Astrocyte (in vitro differentiated cells and primary cell): ENCODE data around the gene NUBPL. TPM values are rescaled to one million over a fixed set of nuclear protein-coding genes. Genes with fewer than 3 reads are reported as not detected.

Experiments used
- DNase-seq: peaks from one replicate; pipeline ENCODE4 v3.0.0-alpha.2; 2010; ENCODE audit warnings: low read depth
- FAIRE-seq: peaks from 2 replicates; lab custom pipeline; 2011; peaks lifted over from hg19 to GRCh38; lab: Jason Lieb, UNC
- H2AFZ ChIP-seq: 2 replicates; pipeline ENCODE4 v1.6.0; 2012; ENCODE audit warnings: low read depth, low read length, inconsistent platforms
- H3K27ac ChIP-seq: 2 replicates; pipeline ENCODE4 v1.5.1; 2011; ENCODE audit warnings: low read depth, low read length, inconsistent platforms
- H3K27me3 ChIP-seq: 2 replicates; pipeline ENCODE4 v1.6.0; 2011; ENCODE audit warnings: low read length, inconsistent platforms; ENCODE audit not compliant: insufficient read depth
- H3K36me3 ChIP-seq: 2 replicates; pipeline ENCODE4 v1.5.1; 2011; ENCODE audit warnings: low read length, inconsistent platforms; ENCODE audit not compliant: insufficient read depth
- H3K4me1 ChIP-seq: 2 replicates; pipeline ENCODE4 v1.5.1; 2011; ENCODE audit warnings: low read length, inconsistent platforms; ENCODE audit not compliant: insufficient read depth
- H3K4me2 ChIP-seq: 2 replicates; pipeline ENCODE4 v1.6.0; 2012; ENCODE audit warnings: low read length, inconsistent platforms
- H3K4me3 ChIP-seq: 2 replicates; pipeline ENCODE4 v1.5.1; 2011; ENCODE audit warnings: low read depth, mild to moderate bottlenecking, low read length, inconsistent platforms; ENCODE audit not compliant: insufficient read depth
- H3K79me2 ChIP-seq: 2 replicates; pipeline ENCODE4 v1.6.0; 2012; ENCODE audit warnings: mild to moderate bottlenecking, low read length, inconsistent platforms; ENCODE audit not compliant: insufficient read depth
- H3K9ac ChIP-seq: 2 replicates; pipeline ENCODE4 v1.6.0; 2012; ENCODE audit warnings: mild to moderate bottlenecking, low read length, inconsistent platforms
- H3K9me3 ChIP-seq: 2 replicates; pipeline ENCODE4 v1.5.1; 2012; ENCODE audit warnings: low read depth, mild to moderate bottlenecking, low read length, inconsistent platforms; ENCODE audit not compliant: insufficient read depth
- H4K20me1 ChIP-seq: 2 replicates; pipeline ENCODE4 v1.6.0; 2012; ENCODE audit warnings: low read length, inconsistent platforms; ENCODE audit not compliant: insufficient read depth
- H3K27ac Mint-ChIP-seq: one replicate; pipeline ENCODE4 v1.8.0; 2021; ENCODE audit warnings: mild to moderate bottlenecking, mixed read lengths; ENCODE audit not compliant: unreplicated experiment
- H3K27me3 Mint-ChIP-seq: one replicate; pipeline ENCODE4 v1.8.0; 2021; ENCODE audit warnings: low read depth, mixed read lengths; ENCODE audit not compliant: unreplicated experiment
- H3K36me3 Mint-ChIP-seq: one replicate; pipeline ENCODE4 v1.8.0; 2021; ENCODE audit warnings: low read depth, mixed read lengths; ENCODE audit not compliant: unreplicated experiment
- H3K4me1 Mint-ChIP-seq: one replicate; pipeline ENCODE4 v1.8.0; 2021; ENCODE audit warnings: low read depth, mixed read lengths; ENCODE audit not compliant: unreplicated experiment
- H3K4me3 Mint-ChIP-seq: one replicate; pipeline ENCODE4 v1.8.0; 2021; ENCODE audit warnings: mild to moderate bottlenecking, moderate library complexity, mixed read lengths; ENCODE audit not compliant: unreplicated experiment
- H3K9me3 Mint-ChIP-seq: one replicate; pipeline ENCODE4 v1.8.0; 2021; ENCODE audit warnings: mild to moderate bottlenecking, mixed read lengths; ENCODE audit not compliant: unreplicated experiment
- EZH2 ChIP-seq: IDR thresholded peaks from 2 replicates; pipeline ENCODE4 v1.6.1; 2012; ENCODE audit warnings: mild to moderate bottlenecking, low read length, inconsistent platforms; ENCODE audit not compliant: insufficient read depth
- total RNA-seq: library from RNA; stranded (reverse); gene quantifications from 2 replicates; pipeline ENCODE4 v1.2.1, GENCODE V29; 2021
- TF ChIP-seq, protein P1 (sequence below): IDR thresholded peaks from 2 replicates; pipeline ENCODE4 v1.5.1; 2011; ENCODE audit warnings: low read depth, mild to moderate bottlenecking, inconsistent platforms, low read length, moderate library complexity; ENCODE audit not compliant: insufficient read depth

The NUBPL gene
- total RNA-seq, 1 donor from 2014 or later, result 9.0 TPM

DNA sequence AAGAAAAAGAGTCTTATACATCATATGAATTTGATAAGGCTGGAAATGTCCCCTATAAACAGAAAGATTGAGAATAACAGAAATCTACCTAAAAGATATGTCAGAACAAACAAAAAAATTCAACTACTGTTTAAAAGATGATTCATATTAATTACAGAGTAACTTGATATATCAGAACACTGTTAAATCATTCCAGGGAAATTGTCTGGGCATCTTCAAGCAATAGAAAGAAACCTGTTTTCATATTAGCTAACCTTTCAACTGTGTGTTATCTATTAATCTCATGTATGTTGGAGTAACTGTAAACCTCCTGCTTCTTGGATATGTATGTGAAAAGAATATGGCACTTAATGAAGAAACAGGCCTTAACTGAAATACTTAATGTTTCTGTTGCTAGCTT is 96.7 kb downstream of the NUBPL start:
- peaks cover 2% of the 10 kb centered on the region for H3K9me3 ChIP-seq
- no peak overlapping the region for H3K4me2 ChIP-seq
- TF ChIP-seq EZH2, result no peak
- TF ChIP-seq, protein P1, sequence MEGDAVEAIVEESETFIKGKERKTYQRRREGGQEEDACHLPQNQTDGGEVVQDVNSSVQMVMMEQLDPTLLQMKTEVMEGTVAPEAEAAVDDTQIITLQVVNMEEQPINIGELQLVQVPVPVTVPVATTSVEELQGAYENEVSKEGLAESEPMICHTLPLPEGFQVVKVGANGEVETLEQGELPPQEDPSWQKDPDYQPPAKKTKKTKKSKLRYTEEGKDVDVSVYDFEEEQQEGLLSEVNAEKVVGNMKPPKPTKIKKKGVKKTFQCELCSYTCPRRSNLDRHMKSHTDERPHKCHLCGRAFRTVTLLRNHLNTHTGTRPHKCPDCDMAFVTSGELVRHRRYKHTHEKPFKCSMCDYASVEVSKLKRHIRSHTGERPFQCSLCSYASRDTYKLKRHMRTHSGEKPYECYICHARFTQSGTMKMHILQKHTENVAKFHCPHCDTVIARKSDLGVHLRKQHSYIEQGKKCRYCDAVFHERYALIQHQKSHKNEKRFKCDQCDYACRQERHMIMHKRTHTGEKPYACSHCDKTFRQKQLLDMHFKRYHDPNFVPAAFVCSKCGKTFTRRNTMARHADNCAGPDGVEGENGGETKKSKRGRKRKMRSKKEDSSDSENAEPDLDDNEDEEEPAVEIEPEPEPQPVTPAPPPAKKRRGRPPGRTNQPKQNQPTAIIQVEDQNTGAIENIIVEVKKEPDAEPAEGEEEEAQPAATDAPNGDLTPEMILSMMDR, result no peak
- no peaks in the 10 kb centered on the region for H4K20me1 ChIP-seq
- H3K9me3 Mint-ChIP-seq, result peaks cover 8% of the 10 kb centered on the region
- H3K36me3 Mint-ChIP-seq, result peaks cover 8% of the 10 kb centered on the region
- H3K9ac ChIP-seq, result no peak overlapping the region
- H3K4me3 ChIP-seq, result no peak overlapping the region
- H3K27me3 Mint-ChIP-seq, result no peaks in the 10 kb centered on the region
- H3K79me2 ChIP-seq, result no peaks in the 10 kb centered on the region
- no peak overlapping the region for H3K4me3 Mint-ChIP-seq
- DNase-seq (no peak), FAIRE-seq (no peak)
- H3K4me1 Mint-ChIP-seq, result no peaks in the 10 kb centered on the region
- H3K4me1 ChIP-seq, result no peaks in the 10 kb centered on the region
- H3K36me3 ChIP-seq, result no peaks in the 10 kb centered on the region
- no peaks in the 10 kb centered on the region for H3K27me3 ChIP-seq
- no peak overlapping the region for H3K27ac Mint-ChIP-seq
- H2AFZ ChIP-seq, result no peak overlapping the region
- H3K27ac ChIP-seq, result no peak overlapping the region

DNA sequence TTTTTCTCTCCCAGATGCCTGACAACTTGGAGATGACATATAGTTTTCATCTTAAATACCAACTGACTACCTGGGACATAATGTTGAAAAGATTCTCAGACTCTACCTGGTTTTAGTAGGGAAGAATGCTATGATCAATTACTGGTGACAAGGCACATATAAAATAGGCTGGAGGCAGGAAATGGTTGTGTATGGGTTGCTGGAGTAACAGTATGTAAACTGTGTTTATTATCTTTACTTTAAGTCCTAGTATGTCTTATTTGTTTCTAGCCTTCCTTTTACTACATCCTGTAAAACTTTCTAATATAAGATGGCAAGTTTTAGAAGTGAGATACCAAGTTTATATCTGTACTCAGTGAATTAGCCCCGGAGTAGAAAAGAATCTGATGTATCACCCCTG is 98.1 kb downstream of the NUBPL start:
- Mint-ChIP-seq H3K4me1 (no peaks in the 10 kb centered on the region), H3K36me3 (peaks cover 4% of the 10 kb centered on the region), H3K4me3 (no peak overlapping the region), H3K27ac (no peak overlapping the region), H3K27me3 (no peaks in the 10 kb centered on the region), H3K9me3 (peaks cover 8% of the 10 kb centered on the region)
- DNase-seq, result no peak
- Histone ChIP-seq H4K20me1 (no peaks in the 10 kb centered on the region), H3K36me3 (no peaks in the 10 kb centered on the region), H3K4me1 (no peaks in the 10 kb centered on the region), H3K9ac (no peak overlapping the region), H3K79me2 (no peaks in the 10 kb centered on the region), H2AFZ (no peak overlapping the region), H3K27me3 (no peaks in the 10 kb centered on the region), H3K4me3 (no peak overlapping the region), H3K27ac (no peak overlapping the region), H3K4me2 (no peak overlapping the region), H3K9me3 (no peaks in the 10 kb centered on the region)
- no peak for FAIRE-seq
- no peak for TF ChIP-seq EZH2
- TF ChIP-seq, protein P1, result no peak

DNA sequence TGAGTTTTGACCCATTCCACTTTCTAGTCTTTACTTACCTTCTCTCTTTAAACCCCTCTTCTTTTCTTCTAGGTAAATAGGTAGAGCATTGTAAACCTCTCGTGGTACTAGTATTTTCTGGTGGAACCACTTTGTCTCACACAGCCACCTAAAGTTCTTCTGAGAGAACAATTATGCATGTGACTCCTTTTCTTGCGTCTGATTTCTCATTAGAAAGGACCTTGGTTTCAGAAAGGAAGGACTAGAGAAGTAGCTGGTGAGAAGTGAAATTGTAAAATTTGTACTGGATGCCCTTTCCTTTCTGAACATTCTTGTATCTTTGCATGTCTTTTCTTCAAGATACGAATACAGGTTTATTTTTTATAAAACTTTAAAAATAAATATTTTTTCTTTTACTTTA is 99.0 kb downstream of the NUBPL start:
- no peaks in the 10 kb centered on the region for H3K79me2 ChIP-seq
- H3K27me3 Mint-ChIP-seq, result no peaks in the 10 kb centered on the region

More for the DNA sequence above, 99.0 kb downstream of the NUBPL start:
- DNase-seq (no peak), FAIRE-seq (no peak)
- no peak overlapping the region for H3K9ac ChIP-seq
- no peaks in the 10 kb centered on the region for H4K20me1 ChIP-seq
- H3K36me3 Mint-ChIP-seq, result peaks cover 4% of the 10 kb centered on the region
- no peaks in the 10 kb centered on the region for H3K36me3 ChIP-seq
- no peaks in the 10 kb centered on the region for H3K4me1 Mint-ChIP-seq
- TF ChIP-seq EZH2, result no peak
- TF ChIP-seq, protein P1, result no peak
- H3K4me3 Mint-ChIP-seq, result no peak overlapping the region
- no peak overlapping the region for H3K27ac ChIP-seq
- H3K4me1 ChIP-seq, result no peaks in the 10 kb centered on the region
- H3K27me3 ChIP-seq, result no peaks in the 10 kb centered on the region
- H2AFZ ChIP-seq, result no peak overlapping the region
- peaks cover 8% of the 10 kb centered on the region for H3K9me3 Mint-ChIP-seq
- H3K4me3 ChIP-seq, result no peak overlapping the region
- no peak overlapping the region for H3K27ac Mint-ChIP-seq
- H3K9me3 ChIP-seq, result no peaks in the 10 kb centered on the region
- no peak overlapping the region for H3K4me2 ChIP-seq
